CD4-positive, alpha-beta T cell treated with Interleukin-6 for 4 hours (primary cell): ENCODE results near the gene VCAN.

ENCODE experiments used
- DNase-seq: peaks from one replicate; pipeline ENCODE4 v3.0.0-alpha.2; 2020; ENCODE audit warnings: mixed read lengths

Gene VCAN

DNA sequence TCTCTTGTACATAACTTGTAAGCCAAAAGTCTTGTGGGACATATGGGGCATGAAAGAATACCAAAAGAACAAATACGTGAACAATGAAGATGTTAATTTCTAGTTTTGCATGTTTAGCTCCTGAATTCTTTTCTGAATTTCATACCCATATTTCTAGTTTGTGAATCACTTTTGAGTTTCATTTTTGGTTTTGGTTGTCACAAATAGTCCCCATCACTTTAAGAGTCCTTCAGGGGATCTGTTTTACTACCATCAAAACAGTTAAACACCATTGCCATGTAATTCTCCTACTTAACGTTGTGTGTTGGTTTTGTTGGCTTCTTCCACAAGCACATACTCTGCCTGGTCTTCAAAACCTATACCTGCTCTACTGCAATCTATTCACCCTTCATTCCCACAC lies 27.0 kb downstream of the VCAN start:
- no peak for DNase-seq

DNA sequence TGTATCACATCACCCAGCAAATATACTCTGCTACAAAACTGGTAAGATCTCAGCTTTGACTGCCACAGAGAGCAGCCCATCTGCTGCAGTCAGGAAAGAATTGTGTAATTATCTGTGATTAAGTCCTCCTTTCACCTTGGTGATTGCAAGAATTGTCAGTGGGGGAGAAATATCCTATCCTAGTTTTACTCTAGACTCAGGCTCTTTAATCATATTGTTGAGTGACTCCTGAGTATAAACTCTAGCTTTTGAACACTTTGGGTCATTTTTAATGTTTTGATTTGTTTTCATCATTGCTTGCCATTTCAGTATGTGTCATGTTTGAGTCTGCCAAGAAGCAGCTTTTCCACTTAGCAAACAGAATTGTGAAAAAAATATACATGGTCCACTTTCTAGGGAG lies 32.1 kb downstream of the VCAN start:
- no peak for DNase-seq

DNA sequence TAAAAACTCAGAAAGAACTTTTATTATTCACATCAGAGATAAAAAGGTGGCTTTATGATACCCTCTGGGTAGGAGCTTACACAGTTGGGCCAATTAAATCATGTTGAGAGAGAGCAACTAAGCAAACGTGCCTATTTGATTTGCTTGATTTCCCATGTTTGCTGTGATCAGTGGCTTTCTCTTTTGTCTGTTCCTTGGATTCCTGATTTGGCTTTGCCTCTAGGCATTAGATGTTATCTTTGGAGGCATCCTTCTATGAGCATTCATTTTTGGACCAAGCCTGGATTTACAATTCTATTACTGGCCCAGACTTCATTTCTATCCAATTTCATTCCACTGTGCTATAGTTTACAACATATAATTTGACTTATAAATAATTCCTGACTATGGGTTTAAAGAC lies 35.9 kb downstream of the VCAN start:
- no peak for DNase-seq

DNA sequence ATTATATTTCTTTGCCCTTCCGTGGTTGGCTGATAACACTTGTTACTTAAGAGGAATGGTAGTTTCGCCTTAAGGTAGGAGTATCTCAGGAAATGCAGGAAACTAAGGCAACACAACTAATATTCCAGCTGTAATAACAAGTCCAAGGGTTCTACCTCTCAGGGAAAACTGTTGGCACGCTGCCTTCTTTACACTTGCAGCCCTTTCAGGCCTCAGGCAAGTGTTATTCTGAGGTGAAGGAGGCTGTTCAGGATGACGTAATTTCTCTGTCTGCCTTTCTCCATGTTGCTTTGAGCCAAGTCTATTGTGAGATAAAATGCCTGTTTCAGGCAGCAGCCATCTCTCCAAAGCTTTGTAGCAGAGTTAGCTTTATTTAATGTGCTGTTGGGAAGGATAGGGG lies 38.0 kb downstream of the VCAN start:
- DNase-seq, result no peak

DNA sequence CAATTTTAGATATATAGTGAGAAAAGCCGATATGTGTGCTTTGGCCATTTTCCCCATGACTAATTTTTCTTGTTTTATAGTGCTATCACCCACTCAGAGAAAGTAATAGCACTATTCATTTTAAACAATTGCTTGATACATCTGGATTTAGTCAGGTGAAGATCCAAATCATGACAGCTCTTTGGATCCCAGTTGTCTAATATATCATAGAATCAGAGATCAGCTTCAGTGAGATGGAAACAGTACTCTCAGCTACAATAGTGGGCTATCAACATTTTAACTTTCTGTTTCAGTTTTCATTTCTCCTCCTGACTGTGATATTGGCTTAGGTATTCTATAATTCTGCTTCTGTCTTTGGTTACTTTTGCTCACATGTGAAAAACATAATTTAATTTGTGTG lies 38.7 kb downstream of the VCAN start:
- DNase-seq, result no peak

DNA sequence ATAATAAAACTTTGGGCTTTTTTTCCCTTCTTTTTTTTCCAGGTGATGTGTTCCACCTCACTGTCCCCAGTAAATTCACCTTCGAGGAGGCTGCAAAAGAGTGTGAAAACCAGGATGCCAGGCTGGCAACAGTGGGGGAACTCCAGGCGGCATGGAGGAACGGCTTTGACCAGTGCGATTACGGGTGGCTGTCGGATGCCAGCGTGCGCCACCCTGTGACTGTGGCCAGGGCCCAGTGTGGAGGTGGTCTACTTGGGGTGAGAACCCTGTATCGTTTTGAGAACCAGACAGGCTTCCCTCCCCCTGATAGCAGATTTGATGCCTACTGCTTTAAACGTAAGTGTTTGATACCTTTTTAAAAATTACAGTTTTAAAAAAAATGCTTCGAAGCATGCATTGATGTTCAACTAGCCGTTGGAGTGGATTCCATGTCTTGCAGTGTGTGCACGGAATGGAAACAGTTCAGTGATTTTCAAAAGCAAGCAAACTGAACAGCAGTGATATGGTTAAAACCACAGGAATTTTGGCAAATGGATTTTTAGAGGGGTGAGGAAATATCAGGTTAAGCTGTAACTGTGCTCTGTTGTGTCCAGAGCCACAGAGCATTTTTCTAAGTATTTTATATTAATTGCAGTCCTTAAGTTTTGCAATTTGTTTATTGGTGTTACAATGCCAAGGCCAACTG lies 40.7 kb downstream of the VCAN start:
- DNase-seq, result no peak

DNA sequence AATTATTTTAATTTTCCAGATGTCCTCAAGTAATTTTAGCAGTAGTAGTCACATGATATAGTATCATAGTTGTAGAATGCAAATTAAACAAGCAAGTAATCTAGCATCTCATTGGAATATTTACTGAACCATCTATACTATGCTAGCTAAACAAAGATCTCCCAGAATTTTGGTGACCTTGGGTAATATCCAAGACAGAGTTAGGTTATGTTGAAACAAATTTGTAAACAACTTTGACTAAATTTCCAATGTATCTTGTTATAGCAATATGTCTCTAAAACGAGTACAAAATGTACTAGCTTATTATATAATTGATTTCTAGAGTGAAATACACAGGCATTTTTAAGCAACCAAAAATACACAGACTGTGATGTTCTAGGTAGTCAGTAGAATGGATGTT lies 41.5 kb downstream of the VCAN start:
- DNase-seq, result no peak

DNA sequence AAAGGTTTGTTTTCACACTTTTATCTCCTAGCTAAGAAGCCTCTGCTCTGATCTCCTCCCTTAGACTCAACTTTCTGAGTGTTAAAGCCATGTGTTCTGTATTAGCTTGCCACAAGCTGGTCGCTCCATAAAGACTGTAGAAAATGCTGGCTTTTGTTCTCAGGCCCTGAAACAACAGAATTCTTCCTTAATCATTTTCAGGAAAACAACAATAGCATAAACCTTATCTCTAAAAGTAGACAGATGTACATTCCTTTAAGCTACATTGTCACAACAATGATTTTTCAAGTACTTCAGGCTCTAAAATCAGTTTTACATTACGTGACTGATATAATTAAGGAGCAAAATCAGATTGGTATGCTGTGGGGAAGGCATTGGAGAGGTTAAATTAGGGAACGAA lies 41.9 kb downstream of the VCAN start:
- no peak for DNase-seq

DNA sequence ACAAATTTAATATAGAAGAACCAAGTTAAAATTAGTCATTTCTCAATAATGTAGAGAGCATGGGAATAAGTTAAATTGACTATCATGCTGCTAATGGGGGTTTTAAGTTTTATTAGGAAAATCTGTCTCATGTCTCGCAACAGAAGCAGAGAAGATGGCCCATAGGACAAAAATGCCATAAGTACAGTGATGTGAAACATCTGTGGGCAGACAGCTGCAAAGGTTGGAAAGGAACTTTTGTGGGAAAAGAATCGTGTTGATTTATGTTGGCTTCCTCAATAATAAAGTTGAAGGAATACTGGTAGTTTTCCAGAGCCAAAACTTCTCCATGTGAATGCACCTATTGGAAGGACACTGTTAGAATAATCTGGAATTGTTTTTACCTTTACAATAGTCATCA lies 44.8 kb downstream of the VCAN start:
- DNase-seq, result no peak

DNA sequence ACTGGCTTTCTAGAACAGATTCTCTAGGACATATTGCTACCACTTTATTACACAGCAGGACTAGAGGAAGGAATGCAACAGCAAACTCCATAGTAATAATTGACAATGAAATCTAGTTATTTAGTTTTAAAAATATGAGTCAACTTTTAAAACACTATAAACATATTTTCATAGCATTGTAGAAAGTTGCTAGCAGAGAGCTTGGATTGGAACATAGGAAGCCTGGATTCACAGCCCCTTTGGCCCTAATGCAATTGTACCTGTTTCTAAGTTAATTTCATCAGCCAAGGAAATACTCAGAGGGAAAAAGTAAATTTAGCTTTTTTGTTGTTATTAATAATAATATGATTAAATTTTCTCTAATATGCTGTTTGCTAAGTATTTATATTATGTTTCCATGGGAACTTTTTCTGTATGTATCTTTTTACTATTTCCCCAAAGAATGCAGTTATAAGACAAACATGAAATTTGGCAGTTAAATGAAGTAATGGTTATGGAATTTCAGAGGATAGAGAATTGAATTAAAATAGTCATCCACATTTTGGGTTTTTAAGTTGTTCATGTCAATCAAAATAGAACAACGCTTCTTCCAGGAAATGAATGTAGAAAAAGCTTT lies 45.6 kb downstream of the VCAN start:
- DNase-seq, result no peak

DNA sequence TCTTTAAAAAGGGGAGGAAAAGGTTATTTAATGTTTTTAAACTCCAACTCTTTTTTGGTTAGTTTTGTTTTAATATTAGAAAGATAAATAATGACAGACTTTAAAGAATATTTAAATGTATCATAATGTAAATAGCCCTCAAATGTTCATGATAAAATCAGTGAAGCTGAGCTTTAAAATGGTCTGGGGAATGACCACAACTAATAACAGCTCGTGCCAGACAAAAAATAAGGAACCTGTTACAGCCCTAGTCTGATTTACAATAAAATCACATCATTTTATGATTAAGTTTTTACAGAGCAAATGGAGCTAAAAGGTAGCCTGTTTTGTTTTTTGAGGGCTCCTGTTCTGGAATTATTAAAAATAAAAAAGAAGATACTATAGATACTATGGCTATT lies 46.1 kb downstream of the VCAN start:
- DNase-seq, result no peak

DNA sequence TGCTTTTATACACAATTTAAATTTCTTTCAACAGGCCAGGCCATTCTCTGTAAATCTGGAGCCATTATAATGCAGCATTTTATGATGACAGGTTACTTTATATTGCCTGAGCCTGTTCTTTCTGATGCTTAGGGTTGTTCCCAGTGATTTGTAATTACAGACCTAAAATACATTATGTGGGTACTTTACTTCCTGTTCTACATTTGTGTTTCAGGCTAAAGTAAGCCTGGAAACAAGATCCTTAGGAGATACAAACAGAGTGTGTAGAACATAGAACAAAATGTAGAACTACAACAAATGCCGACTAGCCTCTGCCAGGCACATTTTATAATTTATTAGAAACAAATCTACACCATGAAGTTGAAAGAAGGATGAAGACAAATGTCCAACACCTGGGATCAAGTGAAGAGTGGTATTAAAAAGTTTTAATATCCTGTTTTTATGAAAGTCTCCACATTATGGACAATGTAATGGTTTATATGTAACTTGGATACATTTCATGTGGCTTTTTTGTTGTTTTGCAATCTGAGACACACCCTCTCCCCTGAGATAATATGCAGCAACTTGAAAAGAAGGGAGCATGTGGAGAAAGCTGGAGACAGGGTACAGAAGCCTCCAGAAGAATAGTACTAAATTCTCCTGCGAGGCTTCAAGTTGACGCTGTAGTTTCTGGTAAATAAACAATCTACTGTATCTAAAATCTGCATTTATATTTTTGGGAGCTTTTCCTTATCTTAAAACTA lies 46.9 kb downstream of the VCAN start:
- no peak for DNase-seq

DNA sequence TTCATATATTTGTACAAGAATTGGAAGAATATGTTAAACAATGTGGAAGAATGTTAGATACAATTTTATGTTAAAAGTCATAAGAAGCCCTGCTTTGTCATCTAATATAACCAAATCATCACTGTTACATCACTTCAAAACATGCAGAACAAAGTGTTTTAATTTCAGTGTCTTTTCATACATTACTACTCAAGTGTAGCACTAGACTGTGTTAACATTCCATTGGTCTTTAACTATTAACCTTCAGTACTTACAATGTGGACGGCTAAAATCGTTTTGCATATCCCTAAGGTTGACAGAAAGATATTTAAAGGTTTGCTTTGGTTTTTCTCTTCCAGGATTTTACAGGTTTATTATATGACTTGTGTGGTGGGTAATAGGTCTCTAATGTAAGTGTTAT lies 50.9 kb downstream of the VCAN start:
- no peak for DNase-seq

DNA sequence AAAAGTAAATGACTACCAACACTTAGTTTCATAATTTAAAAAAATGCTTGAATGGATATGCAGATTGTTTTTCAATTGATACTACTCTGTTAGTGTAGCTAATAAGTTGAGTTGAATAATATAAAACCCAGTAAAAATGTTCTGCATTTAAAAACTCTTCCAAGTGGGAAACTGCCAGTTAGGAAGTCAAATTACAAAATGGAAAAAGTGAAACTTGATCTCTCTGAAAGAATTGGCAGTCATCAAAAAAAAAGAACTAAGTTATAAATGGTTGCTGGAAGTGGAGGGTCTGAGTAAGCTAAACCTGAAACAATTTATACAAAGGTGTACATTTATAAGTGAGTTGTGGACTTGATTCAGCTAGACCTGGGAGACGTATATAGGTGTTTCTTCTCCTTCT lies 52.4 kb downstream of the VCAN start:
- DNase-seq, result no peak

DNA sequence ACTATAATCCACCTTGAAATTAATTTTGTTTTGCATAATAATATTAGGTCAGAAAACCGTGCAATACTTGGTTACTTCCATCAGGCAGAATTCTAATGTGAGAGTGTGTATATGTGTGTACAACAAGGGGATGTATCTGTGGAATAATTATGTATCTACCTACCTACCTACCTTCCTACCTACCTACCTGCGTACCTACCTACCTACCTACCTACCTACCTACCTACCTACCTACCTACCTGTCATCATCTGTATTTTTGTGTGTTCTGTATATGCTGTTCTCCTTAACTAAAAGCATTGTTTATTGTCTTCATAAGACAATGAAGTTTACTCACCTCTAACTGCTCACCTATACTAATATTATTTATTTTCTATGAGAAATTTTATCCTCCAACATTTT lies 52.8 kb downstream of the VCAN start:
- no peak for DNase-seq

DNA sequence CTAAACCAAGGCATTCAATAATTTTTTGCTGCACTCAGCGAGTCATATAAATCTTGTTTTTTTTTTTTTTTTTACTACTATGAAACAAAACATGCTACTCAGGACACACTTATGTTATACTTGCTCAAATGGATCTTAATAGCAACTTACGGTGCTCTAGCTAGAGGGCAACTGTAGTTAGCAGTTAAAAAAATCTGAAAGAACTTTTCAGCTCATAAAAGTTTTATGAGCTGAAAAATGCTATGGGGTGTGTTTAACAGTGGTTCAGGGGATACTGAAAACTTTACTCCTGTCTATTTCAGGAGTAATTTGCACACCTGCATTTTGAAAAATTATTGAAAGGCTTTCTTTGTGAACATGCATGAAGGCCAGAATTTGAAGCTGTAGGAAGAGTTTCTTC lies 53.4 kb downstream of the VCAN start:
- DNase-seq, result no peak

DNA sequence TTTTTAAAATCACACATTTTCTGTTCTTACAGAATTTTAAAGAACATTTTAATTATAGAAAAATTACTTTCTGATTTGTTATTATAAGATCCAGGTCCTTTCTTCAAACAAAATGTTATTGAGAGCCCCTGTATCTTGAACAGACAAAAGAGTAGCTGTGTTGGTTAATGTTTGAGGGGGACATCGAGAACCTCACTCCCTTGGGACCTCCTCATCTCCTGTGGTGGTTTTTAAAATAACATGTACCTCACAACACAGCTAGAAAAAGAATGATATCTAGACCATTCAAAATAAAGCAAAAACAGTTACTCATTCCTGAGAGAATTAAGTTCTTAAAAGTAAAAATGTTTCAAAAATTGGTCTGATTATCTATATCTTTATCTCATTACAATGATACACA lies 54.7 kb downstream of the VCAN start:
- no peak for DNase-seq

DNA sequence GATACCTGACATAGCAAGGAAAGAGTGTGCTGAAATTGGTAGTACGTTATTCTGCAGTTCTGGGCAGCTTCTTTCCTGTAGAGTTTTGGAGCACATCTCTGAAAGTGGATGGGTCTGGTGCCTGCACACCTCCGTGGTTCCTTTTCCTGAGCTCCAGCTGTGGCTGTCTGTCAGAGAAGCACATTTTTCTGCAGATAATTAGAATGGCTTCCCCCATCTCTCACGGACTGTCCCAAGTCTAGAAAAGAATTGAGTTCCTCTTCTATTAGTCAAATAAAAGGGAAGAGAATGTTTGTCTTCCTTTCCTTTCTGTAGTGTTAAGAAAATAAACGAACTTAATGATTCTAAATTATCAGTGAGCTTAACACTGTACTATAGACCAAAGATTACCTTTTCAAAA lies 55.7 kb downstream of the VCAN start:
- DNase-seq, result no peak

DNA sequence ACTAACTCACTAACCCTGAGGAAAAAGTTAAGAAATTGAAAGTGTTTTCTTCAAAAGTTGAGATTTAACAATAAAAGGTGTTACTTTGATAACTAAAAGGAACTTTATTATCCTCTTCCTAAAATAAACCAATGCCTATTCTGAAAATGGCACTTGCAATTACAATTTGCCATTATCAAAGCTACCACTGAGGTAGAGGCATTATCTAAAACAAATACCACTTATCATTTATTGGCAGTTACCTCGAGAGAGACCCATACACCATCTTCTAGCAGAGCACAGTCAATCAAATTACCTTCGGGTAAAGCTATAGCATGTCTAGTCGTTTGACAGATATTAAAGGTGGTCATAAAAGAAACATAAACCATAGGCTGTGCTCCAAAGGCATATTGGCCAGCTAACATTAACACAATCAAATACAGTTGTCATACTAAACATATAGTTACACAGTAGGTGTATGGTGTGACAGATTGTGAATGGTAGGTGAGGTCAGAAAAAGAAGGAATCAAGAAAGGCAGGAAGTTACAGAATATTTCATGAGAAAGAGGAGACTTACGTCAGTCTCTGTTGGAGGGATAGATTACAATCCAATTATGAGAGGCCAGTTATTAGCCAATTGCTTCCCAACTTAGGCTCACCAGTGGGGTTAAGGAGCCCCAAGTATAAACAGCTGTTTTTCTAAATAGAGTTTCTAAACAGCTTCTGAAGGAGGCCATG lies 56.3 kb downstream of the VCAN start:
- no peak for DNase-seq

DNA sequence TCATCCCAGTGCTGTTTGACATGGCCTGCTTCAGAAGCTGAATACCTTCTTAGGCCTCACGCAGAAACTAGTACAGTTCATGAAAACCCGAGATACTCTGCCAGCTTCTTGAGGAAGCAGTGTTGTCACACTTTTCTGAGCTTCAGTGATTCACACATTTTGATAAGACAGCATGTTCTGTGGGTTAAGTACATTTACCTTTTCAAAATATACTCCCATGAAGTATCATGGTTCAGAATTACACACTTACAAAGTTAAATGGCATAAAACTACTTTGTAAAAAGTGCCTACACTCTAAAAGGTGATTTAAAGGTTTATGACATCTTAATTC lies 56.9 kb downstream of the VCAN start:
- DNase-seq, result no peak

DNA sequence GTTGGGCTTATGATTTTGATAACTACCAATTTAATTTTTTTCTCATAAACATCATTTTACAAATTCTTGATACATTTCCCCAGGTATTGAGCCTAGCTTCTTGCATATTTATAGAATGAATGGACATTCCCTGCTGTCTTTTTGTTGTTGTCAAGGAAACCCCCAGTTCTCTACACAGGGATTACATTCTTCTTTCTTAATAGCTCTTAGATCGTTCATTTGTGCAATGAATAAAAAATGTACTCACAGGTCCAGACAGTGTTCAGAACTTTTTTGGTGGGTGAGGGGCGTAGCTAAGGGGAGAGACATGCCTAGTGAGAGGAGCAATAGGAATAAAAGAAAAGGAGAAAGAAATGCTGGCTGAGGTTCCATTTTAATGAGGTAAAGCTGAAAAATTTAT lies 58.6 kb downstream of the VCAN start:
- DNase-seq, result no peak

DNA sequence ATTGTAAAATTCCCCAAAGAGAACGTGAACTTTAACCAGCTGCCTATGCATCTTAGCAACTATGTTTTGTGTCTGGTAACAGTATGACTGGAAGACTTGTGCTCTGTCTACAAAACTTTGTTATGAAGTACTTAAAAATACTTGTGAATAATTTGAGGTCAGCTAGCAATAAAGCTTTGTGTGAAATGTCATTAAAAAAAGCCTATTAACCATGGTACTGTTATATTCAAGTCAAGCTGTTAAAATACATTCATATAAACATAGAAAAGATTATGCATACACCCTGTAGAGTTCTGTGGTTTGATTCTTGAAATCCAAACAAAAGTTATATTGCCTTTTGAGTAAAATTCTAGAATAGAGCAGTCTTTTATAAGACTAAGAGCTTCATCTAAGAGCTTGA lies 60.1 kb downstream of the VCAN start:
- no peak for DNase-seq

DNA sequence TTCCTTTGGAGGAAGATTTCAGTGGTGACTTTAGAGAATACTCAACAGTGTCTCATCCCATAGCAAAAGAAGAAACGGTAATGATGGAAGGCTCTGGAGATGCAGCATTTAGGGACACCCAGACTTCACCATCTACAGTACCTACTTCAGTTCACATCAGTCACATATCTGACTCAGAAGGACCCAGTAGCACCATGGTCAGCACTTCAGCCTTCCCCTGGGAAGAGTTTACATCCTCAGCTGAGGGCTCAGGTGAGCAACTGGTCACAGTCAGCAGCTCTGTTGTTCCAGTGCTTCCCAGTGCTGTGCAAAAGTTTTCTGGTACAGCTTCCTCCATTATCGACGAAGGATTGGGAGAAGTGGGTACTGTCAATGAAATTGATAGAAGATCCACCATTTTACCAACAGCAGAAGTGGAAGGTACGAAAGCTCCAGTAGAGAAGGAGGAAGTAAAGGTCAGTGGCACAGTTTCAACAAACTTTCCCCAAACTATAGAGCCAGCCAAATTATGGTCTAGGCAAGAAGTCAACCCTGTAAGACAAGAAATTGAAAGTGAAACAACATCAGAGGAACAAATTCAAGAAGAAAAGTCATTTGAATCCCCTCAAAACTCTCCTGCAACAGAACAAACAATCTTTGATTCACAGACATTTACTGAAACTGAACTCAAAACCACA lies 67.4 kb downstream of the VCAN start:
- DNase-seq, result no peak

DNA sequence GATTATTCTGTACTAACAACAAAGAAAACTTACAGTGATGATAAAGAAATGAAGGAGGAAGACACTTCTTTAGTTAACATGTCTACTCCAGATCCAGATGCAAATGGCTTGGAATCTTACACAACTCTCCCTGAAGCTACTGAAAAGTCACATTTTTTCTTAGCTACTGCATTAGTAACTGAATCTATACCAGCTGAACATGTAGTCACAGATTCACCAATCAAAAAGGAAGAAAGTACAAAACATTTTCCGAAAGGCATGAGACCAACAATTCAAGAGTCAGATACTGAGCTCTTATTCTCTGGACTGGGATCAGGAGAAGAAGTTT lies 67.9 kb downstream of the VCAN start:
- no peak for DNase-seq
